K562 (cell line): Measurements from ENCODE around the gene DAZAP1. TPM values are rescaled to one million over a fixed set of nuclear protein-coding genes. Genes with fewer than 3 reads are reported as not detected.

Source experiments
- CTBP1 ChIP-seq: fragments of 450-650 bp; IDR thresholded peaks from 2 replicates; pipeline ENCODE4 v1.6.1; 2016; ENCODE audit warnings: borderline replicate concordance
- ELF1 ChIP-seq: fragments of 200-800 bp; sonication (Bioruptor generic); IDR thresholded peaks from 2 replicates; pipeline ENCODE4 v1.6.1; 2016; ENCODE audit warnings: missing genetic modification characterization, missing compliant biosample characterization
- GTF2A2 ChIP-seq: IDR thresholded peaks from 2 replicates; pipeline ENCODE4 v1.6.1; 2016; ENCODE audit warnings: mild to moderate bottlenecking, missing genetic modification characterization, missing compliant biosample characterization
- HINFP ChIP-seq: fragments of 450-650 bp; conservative IDR thresholded peaks from 2 replicates; pipeline ENCODE4 v1.6.1; 2016; ENCODE audit warnings: missing genetic modification characterization, low read depth, mild to moderate bottlenecking, control low read depth, missing compliant biosample characterization
- MBD2 ChIP-seq: sonication (generic); IDR thresholded peaks from 2 replicates; pipeline ENCODE4 v1.6.1; 2016; ENCODE audit warnings: low read depth, borderline replicate concordance
- MCM5 ChIP-seq: fragments of 450-650 bp; IDR thresholded peaks from 2 replicates; pipeline ENCODE4 v1.6.1; 2016; ENCODE audit warnings: low read depth
- MNT ChIP-seq, 2 experiments: fragments of 450-650 bp; conservative IDR thresholded peaks; 2 replicates each; pipeline ENCODE4 v1.6.1; 2017; ENCODE audit warnings: mild to moderate bottlenecking in 2 of 2, moderate library complexity in 2 of 2
- NFE2L1 ChIP-seq: fragments of 450-650 bp; IDR thresholded peaks from 2 replicates; pipeline ENCODE4 v1.6.1; 2016; ENCODE audit warnings: missing genetic modification characterization, low read depth, mild to moderate bottlenecking, missing compliant biosample characterization, moderate library complexity, borderline replicate concordance
- NFRKB ChIP-seq: fragments of 450-650 bp; IDR thresholded peaks from 2 replicates; pipeline ENCODE4 v1.6.1; 2016; ENCODE audit warnings: low read depth
- POLR2G ChIP-seq: fragments of 200-400 bp; formaldehyde crosslinking; IDR thresholded peaks from 2 replicates; pipeline ENCODE4 v1.6.1; 2017; ENCODE audit warnings: low read depth, mild to moderate bottlenecking, antibody characterized with exemption, low read length, moderate library complexity
- RBM39 ChIP-seq: fragments of 200-400 bp; formaldehyde crosslinking; optimal IDR thresholded peaks from 2 replicates; pipeline ENCODE3; 2018; ENCODE audit warnings: low read depth, low read length
- SAFB2 ChIP-seq: fragments of 200-400 bp; formaldehyde crosslinking; IDR thresholded peaks from 2 replicates; pipeline ENCODE4 v1.6.1; 2018; ENCODE audit warnings: borderline replicate concordance, low read length, low read depth, moderate library complexity; ENCODE audit not compliant: severe bottlenecking
- THAP7 ChIP-seq: fragments of 250-450 bp; sonication (Bioruptor Pico); IDR thresholded peaks from 2 replicates; pipeline ENCODE4 v1.5.0; 2021
- XRCC5 ChIP-seq: fragments of 200-400 bp; formaldehyde crosslinking; IDR thresholded peaks from 2 replicates; pipeline ENCODE4 v1.6.1; 2017; ENCODE audit warnings: low read depth, mild to moderate bottlenecking, low read length
- ZNF408 ChIP-seq: fragments of 250-450 bp; sonication (Bioruptor Pico); IDR thresholded peaks from 2 replicates; pipeline ENCODE4 v1.4.0; 2020; ENCODE audit warnings: low read depth, mild to moderate bottlenecking, moderate library complexity
- ZNF561 ChIP-seq: fragments of 450-650 bp; formaldehyde crosslinking; conservative IDR thresholded peaks from 2 replicates; pipeline ENCODE4 v1.4.0; 2020; ENCODE audit warnings: mild to moderate bottlenecking, moderate library complexity
- ZNF77 ChIP-seq: fragments of 250-450 bp; sonication (Bioruptor Pico); IDR thresholded peaks from 2 replicates; pipeline ENCODE4 v1.5.0; 2020
- polyA plus RNA-seq, 8 experiments: library from polyadenylated mRNA; depleted of rRNA in 4 of 8; stranded (reverse) in 5 of 8; unstranded in 3 of 8; fragments of >200 nt; fragmentation: Nextera tagmentation in 2 of 8; fragmentation: Illumina TruSeq in 1 of 8; extraction: Ambion mirVana in 2 of 8; extraction: Trizol in 1 of 8; gene quantifications; 2 replicates each; pipeline versions ENCODE4 v1.2.1 to v1.2.3, GENCODE V29; 2011 to 2014; ENCODE audit warnings: inconsistent platforms in 1 of 8, missing spikeins in 1 of 8
- total RNA-seq, 7 experiments: library from RNA; depleted of rRNA in 6 of 7; stranded (reverse); fragments of >200 nt in 6 of 7; fragmentation: Illumina TruSeq in 2 of 7; extraction: Trizol in 2 of 7; gene quantifications; 2 replicates each; pipeline versions ENCODE4 v1.2.1 to v1.2.3, GENCODE V29; 2011 to 2021; ENCODE audit warnings: low replicate concordance in 1 of 7

The DAZAP1 gene
- total and polyA plus RNA-seq, 9 of the 15 experiments (the other 6 are each of a cell fraction or from before 2014, with no cell fraction given), result 10.8 to 289 (median 142) TPM

GRCh38 chr19:1438035-1438932, 30.9 kb downstream of the DAZAP1 start, which contains the start of gene RPS15 (continued):
- TF ChIP-seq GTF2A2 (tag), result 0 out of 2 replicates have a peak, but pooled peaks have one; percentile 75
- no peak for TF ChIP-seq MCM5
- peak; percentile 22 for TF ChIP-seq RBM39
- TF ChIP-seq POLR2G, result peak; percentile 100
- no peak for TF ChIP-seq NFE2L1 (tag)
- TF ChIP-seq ZNF77, result no peak
- TF ChIP-seq THAP7 (CRISPR knock-in tag), result 0 out of 2 replicates have a peak, but pooled peaks have one; percentile 22
- TF ChIP-seq ELF1, result peak; percentile 94
- peak; percentile 94 to 95 for TF ChIP-seq MNT (conservative IDR thresholded peaks at IDR 0.05)
- peak; percentile 80 for TF ChIP-seq HINFP (tag)
- peak; percentile 92 for TF ChIP-seq MBD2
- no peak for TF ChIP-seq ZNF561 (CRISPR knock-in tag)
- no peak for TF ChIP-seq SAFB2
- TF ChIP-seq ZNF408 (CRISPR knock-in tag), result no peak
- peak; percentile 78 for TF ChIP-seq NFRKB
- peak; percentile 93; the same call in 1 of the 2 replicates for TF ChIP-seq XRCC5
- peak; percentile 93 for TF ChIP-seq CTBP1
